ENCODE data around the gene ARID3C. TPM values are rescaled to one million over a fixed set of nuclear protein-coding genes. Genes with fewer than 3 reads are reported as not detected.

Gene ARID3C
- total RNA-seq, 1 donor from 2014 or later: 0.14 TPM

DNA sequence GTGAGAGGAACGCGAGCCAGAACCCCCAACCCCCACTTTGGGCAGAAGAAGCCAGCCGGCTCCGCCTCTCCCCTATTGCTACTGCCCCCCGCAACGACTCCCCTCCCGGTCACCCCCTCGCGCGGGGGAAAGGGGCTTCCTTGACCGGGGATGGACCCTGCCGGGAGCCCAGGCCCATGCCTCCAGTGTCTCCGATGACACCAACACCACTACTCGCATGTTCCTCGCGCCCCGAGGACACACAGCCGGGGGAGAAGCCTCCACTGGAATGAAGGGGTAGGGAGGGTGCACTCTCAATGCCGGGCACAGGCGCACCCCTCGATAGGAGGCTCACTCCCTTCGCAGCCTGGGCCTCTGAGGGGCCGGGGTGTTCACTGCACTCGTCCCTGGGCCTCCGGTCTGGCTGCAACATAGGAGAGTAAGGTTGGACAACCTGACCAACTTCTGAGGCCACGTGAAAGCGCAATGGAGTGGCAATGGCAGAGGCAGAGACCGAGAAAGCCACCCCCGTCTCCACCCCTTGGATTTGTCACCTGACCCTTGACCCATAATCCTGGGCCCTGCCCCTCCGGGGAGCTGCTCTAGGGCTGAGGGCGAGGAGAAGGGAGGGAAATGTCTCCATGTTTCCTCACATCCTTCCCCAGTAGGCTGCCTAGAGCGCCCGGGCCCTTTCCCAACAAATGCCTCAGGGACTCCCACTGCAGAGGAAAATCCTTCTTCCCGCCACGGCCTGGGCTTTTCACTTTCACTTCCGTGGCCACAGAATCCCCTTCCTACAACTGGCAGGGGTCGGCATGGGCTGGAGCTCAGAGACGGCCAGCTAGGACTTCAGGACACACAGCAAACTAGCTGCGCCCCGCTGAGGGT, 38.3 kb downstream of the ARID3C start:
- H3K9me3 Mint-ChIP-seq: no peaks in the 10 kb centered on the region
- no peaks in the 10 kb centered on the region for H3K36me3 Mint-ChIP-seq (ENCODE audit: low read depth)
- peaks cover 78% of the 10 kb centered on the region for H3K27me3 Mint-ChIP-seq
- DNase-seq: peak; percentile 64
- peaks cover 26% of the 10 kb centered on the region for H3K4me1 Mint-ChIP-seq
- H3K4me3 Mint-ChIP-seq: peak overlapping the region; percentile 73
- H3K27ac Mint-ChIP-seq: no peak overlapping the region
- intact Hi-C loops (cut with micrococcal nuclease): loop anchor here (1.0 to 5.0 kb wide), 4 partner anchors 42 to 188 kb away; no protein-coding TSS in a partner anchor

DNA sequence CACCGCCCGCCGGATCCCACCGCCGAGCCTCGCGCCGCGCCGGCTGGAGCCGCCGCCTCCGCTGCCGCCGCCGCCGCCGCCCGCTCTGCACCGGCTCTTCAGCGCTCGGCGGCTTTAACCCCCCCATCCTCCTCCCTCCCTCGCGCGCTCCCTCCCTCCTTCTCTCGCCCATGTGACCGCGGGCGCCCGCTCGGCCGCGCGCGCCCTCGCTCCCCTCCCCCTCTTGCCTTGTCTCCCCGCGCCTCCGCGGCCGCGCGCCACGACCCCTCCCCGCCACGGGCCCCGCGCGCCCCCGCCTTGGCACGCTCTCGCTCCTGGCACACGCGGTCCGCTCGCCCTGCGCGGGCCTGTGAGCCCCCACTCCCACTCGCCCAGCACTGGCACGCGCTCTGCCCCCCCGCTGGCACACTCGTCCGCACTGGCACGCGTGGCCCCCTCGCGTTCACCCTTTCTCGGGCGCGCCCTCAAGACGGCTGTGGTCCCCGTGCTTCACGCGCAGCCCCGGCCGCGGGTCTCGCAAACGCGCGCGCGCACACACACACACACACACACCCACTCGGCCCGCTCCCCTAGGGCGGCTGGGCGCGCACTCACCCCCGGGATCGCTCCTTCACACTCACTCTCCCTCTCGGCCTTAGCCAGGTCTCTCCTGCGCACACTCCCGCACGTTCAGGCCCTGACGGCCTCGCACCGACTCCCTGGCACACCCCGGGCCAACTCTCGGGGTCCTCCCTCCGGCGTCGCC, 39.1 kb downstream of the ARID3C start, which contains the start of gene CNTFR:
Gene CNTFR (minus strand): TSS at position 89 of the 745 bp plus-strand sequence. CDS start 20,743 bp downstream, outside the sequence.
- H3K27me3 Mint-ChIP-seq: peaks cover 81% of the 10 kb centered on the region
- H3K4me3 Mint-ChIP-seq: peak within 1 kb of the TSS; percentile 73
- H3K36me3 Mint-ChIP-seq (ENCODE audit: low read depth): no peaks in the 10 kb centered on the region
- intact Hi-C loops (cut with micrococcal nuclease): loop anchor here (2.0 to 5.0 kb wide), 2 partner anchors 89 to 188 kb away; no protein-coding TSS in a partner anchor
- H3K9me3 Mint-ChIP-seq: no peaks in the 10 kb centered on the region
- peaks cover 26% of the 10 kb centered on the region for H3K4me1 Mint-ChIP-seq
- DNase-seq: peak; percentile 64
- H3K27ac Mint-ChIP-seq: no peak within 1 kb of the TSS

DNA sequence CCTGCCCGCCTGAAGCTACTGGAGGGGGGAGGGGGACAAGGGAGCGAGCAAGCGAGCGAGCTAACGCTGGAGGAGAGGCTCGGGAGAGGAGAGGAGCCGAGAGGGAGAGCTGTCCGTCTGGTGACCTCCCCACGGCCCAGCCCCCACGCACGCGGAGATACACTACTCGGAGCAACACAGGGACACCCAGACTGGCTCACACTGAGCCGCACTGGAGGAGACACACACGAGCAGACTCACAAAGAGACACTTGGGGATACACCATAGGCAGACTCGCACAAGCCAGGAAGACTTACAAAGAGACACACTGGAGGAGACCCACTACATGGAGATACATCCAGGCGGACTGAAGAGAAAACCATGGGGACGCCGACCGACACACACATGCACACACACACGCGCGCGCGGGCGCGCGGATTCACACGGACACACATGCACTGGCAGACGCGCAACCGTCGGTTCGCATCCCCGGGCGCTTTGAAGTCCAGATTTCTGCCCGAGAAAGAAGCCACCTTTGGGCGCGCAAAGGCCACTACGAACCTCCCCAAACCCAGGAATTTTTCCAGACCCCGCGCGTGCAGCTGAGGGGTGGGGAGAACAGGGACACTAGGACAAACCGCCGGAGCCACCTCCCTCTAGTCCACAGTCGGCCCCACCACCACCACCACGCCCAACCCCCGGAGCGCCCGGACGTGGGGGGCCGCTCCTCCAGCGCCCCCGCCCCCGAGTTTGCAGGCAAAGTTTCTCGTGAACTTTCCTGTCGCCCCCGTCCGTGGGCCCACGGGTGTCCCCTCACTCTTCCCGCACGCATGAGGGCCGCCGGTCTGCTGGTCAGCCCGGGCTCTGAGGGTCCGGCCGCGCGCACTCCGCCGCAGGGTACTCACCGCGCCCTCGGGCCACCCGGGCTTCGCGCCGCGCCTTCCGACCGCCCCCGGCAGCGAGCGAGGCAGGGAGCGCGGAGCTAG, 39.9 kb downstream of the ARID3C start:
- Mint-ChIP-seq H3K27me3 (peaks cover 85% of the 10 kb centered on the region), H3K36me3 (ENCODE audit: low read depth) (no peaks in the 10 kb centered on the region), H3K4me1 (peaks cover 26% of the 10 kb centered on the region), H3K27ac (no peak overlapping the region), H3K9me3 (no peaks in the 10 kb centered on the region), H3K4me3 (peak overlapping the region; percentile 34)
- intact Hi-C loops (cut with micrococcal nuclease): no loop called here
- peak; percentile 62 for DNase-seq

GRCh38 chr9:34587271-34587670, 41.6 kb downstream of the ARID3C start:
- Mint-ChIP-seq H3K27me3 (peaks cover 77% of the 10 kb centered on the region), H3K4me3 (no peak overlapping the region), H3K9me3 (no peaks in the 10 kb centered on the region), H3K27ac (no peak overlapping the region), H3K36me3 (ENCODE audit: low read depth) (no peaks in the 10 kb centered on the region), H3K4me1 (peaks cover 21% of the 10 kb centered on the region)
- intact Hi-C loops (cut with micrococcal nuclease): no loop called here
- DNase-seq: no peak

GRCh38 chr9:34585946-34586669, 42.8 kb downstream of the ARID3C start:
- Mint-ChIP-seq H3K27me3 (peaks cover 76% of the 10 kb centered on the region), H3K27ac (no peak overlapping the region), H3K36me3 (ENCODE audit: low read depth) (no peaks in the 10 kb centered on the region), H3K4me3 (no peak overlapping the region), H3K9me3 (no peaks in the 10 kb centered on the region), H3K4me1 (peaks cover 17% of the 10 kb centered on the region)
- no peak for DNase-seq
- intact Hi-C loops (cut with micrococcal nuclease): no loop called here

DNA sequence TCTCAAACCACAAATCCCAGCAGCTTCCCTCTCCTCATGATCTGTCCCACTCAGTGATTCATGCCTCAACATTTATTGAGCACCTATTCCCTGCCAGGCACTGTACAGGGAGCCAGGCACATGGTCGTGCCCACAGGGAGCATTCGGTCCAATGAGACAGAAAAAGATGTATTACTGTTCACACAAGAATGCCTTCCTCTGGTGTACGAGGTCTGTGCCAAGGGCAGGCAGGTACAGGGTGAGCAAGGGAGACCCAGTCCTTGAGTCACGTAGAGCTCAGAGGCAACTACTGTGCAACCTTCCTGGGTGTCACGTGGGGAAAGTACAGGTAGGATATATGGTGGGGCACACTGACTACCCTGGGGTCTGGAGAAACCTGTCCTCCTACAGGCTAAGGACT, 43.9 kb downstream of the ARID3C start:
- H3K27me3 Mint-ChIP-seq: peaks cover 76% of the 10 kb centered on the region
- no peaks in the 10 kb centered on the region for H3K36me3 Mint-ChIP-seq (ENCODE audit: low read depth)
- H3K4me3 Mint-ChIP-seq: no peak overlapping the region
- H3K27ac Mint-ChIP-seq: no peak overlapping the region
- peaks cover 8% of the 10 kb centered on the region for H3K4me1 Mint-ChIP-seq
- DNase-seq: no peak
- H3K9me3 Mint-ChIP-seq: no peaks in the 10 kb centered on the region
- intact Hi-C loops (cut with micrococcal nuclease): no loop called here

GRCh38 chr9:34582787-34583186, 46.1 kb downstream of the ARID3C start:
- peaks cover 75% of the 10 kb centered on the region for H3K27me3 Mint-ChIP-seq
- no peak for DNase-seq

GRCh38 chr9:34581318-34581717, 47.5 kb downstream of the ARID3C start:
- Mint-ChIP-seq H3K27me3 (peaks cover 72% of the 10 kb centered on the region), H3K4me1 (peaks cover 8% of the 10 kb centered on the region), H3K4me3 (no peak overlapping the region), H3K27ac (no peak overlapping the region), H3K36me3 (ENCODE audit: low read depth) (no peaks in the 10 kb centered on the region), H3K9me3 (no peaks in the 10 kb centered on the region)
- intact Hi-C loops (cut with micrococcal nuclease): no loop called here
- DNase-seq: no peak

More at GRCh38 chr9:34582787-34583186, 46.1 kb downstream of the ARID3C start:
- H3K9me3 Mint-ChIP-seq: no peaks in the 10 kb centered on the region
- intact Hi-C loops (cut with micrococcal nuclease): no loop called here
- peaks cover 4% of the 10 kb centered on the region for H3K4me1 Mint-ChIP-seq
- H3K36me3 Mint-ChIP-seq (ENCODE audit: low read depth): no peaks in the 10 kb centered on the region
- no peak overlapping the region for H3K4me3 Mint-ChIP-seq
- H3K27ac Mint-ChIP-seq: no peak overlapping the region

GRCh38 chr9:34580358-34580757, 48.5 kb downstream of the ARID3C start:
- Mint-ChIP-seq H3K4me3 (no peak overlapping the region), H3K27me3 (peaks cover 69% of the 10 kb centered on the region), H3K9me3 (no peaks in the 10 kb centered on the region)

DNA sequence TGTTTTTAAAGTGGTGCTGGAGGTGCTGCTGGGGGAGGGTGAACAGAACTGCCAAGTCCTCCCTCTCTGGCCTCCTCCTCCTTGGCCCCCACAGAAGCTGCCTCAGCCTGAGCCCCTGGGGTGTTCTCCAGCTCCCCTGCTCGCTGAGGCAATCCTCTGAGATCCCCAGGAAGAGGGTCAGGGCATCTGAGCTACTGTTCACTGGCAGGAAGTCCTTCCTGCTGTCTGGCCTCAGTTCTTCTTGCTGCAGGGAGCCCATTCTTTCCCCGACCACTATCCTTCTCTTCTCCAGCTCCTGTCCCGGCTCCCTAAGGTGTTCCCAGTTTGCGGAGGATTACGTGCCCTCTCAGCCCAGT, 49.1 kb downstream of the ARID3C start:
- Mint-ChIP-seq H3K9me3 (no peaks in the 10 kb centered on the region), H3K27me3 (peaks cover 67% of the 10 kb centered on the region), H3K4me1 (peaks cover 8% of the 10 kb centered on the region), H3K4me3 (no peak overlapping the region), H3K36me3 (ENCODE audit: low read depth) (no peaks in the 10 kb centered on the region), H3K27ac (no peak overlapping the region)
- no peak for DNase-seq
- intact Hi-C loops (cut with micrococcal nuclease): no loop called here

More at GRCh38 chr9:34580358-34580757, 48.5 kb downstream of the ARID3C start:
- intact Hi-C loops (cut with micrococcal nuclease): no loop called here
- H3K4me1 Mint-ChIP-seq: peaks cover 8% of the 10 kb centered on the region
- H3K36me3 Mint-ChIP-seq (ENCODE audit: low read depth): no peaks in the 10 kb centered on the region
- H3K27ac Mint-ChIP-seq: no peak overlapping the region
- DNase-seq: no peak

- H3K27ac Mint-ChIP-seq: no peak overlapping the region
- H3K36me3 Mint-ChIP-seq (ENCODE audit: low read depth): no peaks in the 10 kb centered on the region
- H3K27me3 Mint-ChIP-seq: peaks cover 65% of the 10 kb centered on the region
- DNase-seq: no peak
- peaks cover 8% of the 10 kb centered on the region for H3K4me1 Mint-ChIP-seq
- no peaks in the 10 kb centered on the region for H3K9me3 Mint-ChIP-seq
- no peak overlapping the region for H3K4me3 Mint-ChIP-seq
- intact Hi-C loops (cut with micrococcal nuclease): no loop called here
Observed at GRCh38 chr9:34579104-34579807, 49.6 kb downstream of the ARID3C start.

GRCh38 chr9:34578241-34579103, 50.4 kb downstream of the ARID3C start:
- H3K9me3 Mint-ChIP-seq: no peaks in the 10 kb centered on the region
- H3K27me3 Mint-ChIP-seq: peaks cover 63% of the 10 kb centered on the region

More at GRCh38 chr9:34578241-34579103, 50.4 kb downstream of the ARID3C start:
- Mint-ChIP-seq H3K4me1 (peaks cover 8% of the 10 kb centered on the region), H3K36me3 (ENCODE audit: low read depth) (no peaks in the 10 kb centered on the region), H3K27ac (no peak overlapping the region), H3K4me3 (no peak overlapping the region)
- intact Hi-C loops (cut with micrococcal nuclease): no loop called here
- DNase-seq: no peak

All from activated CD4-positive, alpha-beta T cell treated with anti-CD3 and anti-CD28 coated beads, Interleukin-2, amount 10 ng/mL, durations not matched to agents 24 days and 14 days (primary cell).